Measurements from ENCODE around the gene CHCHD3.

The CHCHD3 gene

DNA sequence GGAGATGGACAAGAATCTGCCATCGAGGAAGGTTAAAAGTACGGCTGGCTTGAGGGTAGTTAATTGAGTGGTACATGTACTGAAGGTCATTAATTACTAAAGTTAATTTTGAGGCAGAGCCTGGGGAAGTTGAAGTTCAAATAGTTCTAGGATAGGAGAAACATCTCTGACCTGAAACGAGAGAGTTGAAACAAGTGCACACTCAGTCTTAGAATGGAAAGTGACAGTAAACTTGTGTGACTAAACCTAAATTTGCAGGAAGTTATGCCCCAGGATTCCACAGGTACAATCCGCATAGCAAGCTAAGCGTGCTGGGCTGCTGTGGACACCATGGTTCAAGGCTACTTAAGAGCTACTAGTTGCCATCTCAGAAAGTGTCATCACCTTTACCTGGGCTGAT, 209.9 kb downstream of the CHCHD3 start:
- TF ChIP-seq SUZ12 (IDR thresholded peaks at IDR 0.05; ENCODE audit: extremely low read depth, insufficient read depth, insufficient read length) = no peak
- no peak for TF ChIP-seq ZNF274 (IDR thresholded peaks at IDR 0.05; ENCODE audit: low read depth, low read length)
- no peak for TF ChIP-seq YY1 (IDR thresholded peaks at IDR 0.05; ENCODE audit: insufficient read depth, insufficient read length)
- Histone ChIP-seq H3K36me3 (ENCODE audit: insufficient read depth, insufficient read length, low read length) (no peaks in the 10 kb centered on the region), H3K9me3 (ENCODE audit: insufficient read depth, low read length) (no peaks in the 10 kb centered on the region), H3K27me3 (ENCODE audit: insufficient read depth, insufficient read length) (no peaks in the 10 kb centered on the region), H3K9ac (ENCODE audit: insufficient read length, low read depth) (no peak overlapping the region), H3K4me3 (ENCODE audit: insufficient read length, low read depth) (no peak overlapping the region), H3K4me1 (ENCODE audit: insufficient read depth, insufficient read length) (no peaks in the 10 kb centered on the region)
- no peak for DNase-seq (ENCODE audit: low read depth, low spot score)

DNA sequence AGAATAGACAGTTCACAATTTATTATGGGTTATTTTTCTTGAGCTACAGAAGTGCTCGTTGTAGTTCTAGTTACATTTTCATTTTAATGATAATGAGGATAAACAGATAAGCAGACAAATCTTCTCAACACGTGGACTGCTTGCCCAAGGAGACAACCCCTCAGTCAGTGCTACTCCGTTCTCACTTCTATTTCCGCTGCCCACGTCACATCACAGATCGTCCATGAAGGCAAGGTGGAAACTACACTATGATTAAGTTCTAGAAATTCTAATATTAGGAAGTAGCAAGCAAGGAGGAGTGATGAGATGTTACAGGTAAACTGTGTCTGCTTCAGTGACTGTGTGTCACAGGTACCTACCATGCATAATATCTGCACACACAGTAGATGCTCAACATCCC, 210.5 kb downstream of the CHCHD3 start:
- TF ChIP-seq ZNF274 (IDR thresholded peaks at IDR 0.05; ENCODE audit: low read depth, low read length) (no peak), YY1 (IDR thresholded peaks at IDR 0.05; ENCODE audit: insufficient read depth, insufficient read length) (no peak), SUZ12 (IDR thresholded peaks at IDR 0.05; ENCODE audit: extremely low read depth, insufficient read depth, insufficient read length) (no peak)
- no peak overlapping the region for H3K4me3 ChIP-seq (ENCODE audit: insufficient read length, low read depth)
- no peaks in the 10 kb centered on the region for H3K9me3 ChIP-seq (ENCODE audit: insufficient read depth, low read length)
- no peaks in the 10 kb centered on the region for H3K36me3 ChIP-seq (ENCODE audit: insufficient read depth, insufficient read length, low read length)
- H3K27me3 ChIP-seq (ENCODE audit: insufficient read depth, insufficient read length) = no peaks in the 10 kb centered on the region
- no peak overlapping the region for H3K9ac ChIP-seq (ENCODE audit: insufficient read length, low read depth)
- no peaks in the 10 kb centered on the region for H3K4me1 ChIP-seq (ENCODE audit: insufficient read depth, insufficient read length)
- DNase-seq (ENCODE audit: low read depth, low spot score) = no peak

DNA sequence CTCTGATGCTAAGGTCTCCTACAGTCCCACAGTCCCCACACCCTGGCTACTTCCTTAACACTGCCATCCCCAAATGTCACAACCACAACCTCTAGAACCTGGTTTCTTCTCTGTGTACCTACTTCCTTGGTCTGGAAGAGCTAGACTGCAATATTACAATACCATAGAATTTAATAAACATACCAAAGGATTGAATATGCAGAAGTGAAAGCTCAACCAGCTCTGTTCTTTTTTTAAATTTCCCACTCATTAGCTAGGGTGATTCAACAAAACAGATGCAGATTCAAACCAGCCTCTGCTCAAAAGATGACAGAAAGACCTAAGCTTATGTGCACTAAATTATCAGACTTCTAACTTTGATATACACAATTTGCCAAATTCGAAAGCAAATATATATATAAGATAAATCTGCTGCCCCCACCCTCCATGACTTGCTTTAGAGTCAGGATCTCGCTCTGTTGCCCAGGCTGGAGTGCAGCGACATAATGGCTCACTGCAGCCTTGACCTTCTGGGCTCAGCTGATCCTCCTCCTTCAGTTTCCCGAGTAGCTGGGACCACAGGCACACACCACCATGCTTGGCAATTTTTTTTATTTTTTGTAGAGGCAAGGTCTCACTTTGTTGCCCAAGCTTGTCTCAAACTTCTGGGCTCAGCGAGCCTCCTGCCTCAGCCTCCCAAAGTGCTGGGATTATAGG, 212.6 kb downstream of the CHCHD3 start:
- Histone ChIP-seq H3K27me3 (ENCODE audit: insufficient read depth, insufficient read length) (no peaks in the 10 kb centered on the region), H3K4me1 (ENCODE audit: insufficient read depth, insufficient read length) (no peaks in the 10 kb centered on the region), H3K36me3 (ENCODE audit: insufficient read depth, insufficient read length, low read length) (no peaks in the 10 kb centered on the region), H3K9me3 (ENCODE audit: insufficient read depth, low read length) (no peaks in the 10 kb centered on the region), H3K9ac (ENCODE audit: insufficient read length, low read depth) (no peak overlapping the region), H3K4me3 (ENCODE audit: insufficient read length, low read depth) (no peak overlapping the region)
- no peak for TF ChIP-seq SUZ12 (IDR thresholded peaks at IDR 0.05; ENCODE audit: extremely low read depth, insufficient read depth, insufficient read length)
- DNase-seq (ENCODE audit: low read depth, low spot score) = no peak

DNA sequence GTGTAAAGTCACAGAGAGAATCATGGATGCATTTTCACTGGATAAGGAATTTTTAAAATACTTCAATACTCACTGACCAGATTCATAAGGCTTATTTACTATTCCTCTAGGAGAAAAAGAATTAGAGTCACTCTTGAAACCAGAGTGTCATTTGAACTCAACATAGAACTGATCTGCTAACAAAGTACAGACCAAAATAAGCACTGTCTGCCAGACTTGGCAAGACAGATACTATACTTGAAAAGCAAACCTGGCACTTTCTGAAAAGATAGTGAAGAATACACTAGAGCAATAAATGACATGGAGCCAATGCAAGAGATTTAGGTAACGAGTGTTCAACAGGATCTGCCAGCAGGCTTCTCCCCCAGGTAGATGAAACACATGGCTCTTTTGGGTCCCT, 215.3 kb downstream of the CHCHD3 start:
- DNase-seq (ENCODE audit: low read depth, low spot score) = no peak
- TF ChIP-seq SUZ12 (IDR thresholded peaks at IDR 0.05; ENCODE audit: extremely low read depth, insufficient read depth, insufficient read length) = no peak
- no peak for TF ChIP-seq ZNF274 (IDR thresholded peaks at IDR 0.05; ENCODE audit: low read depth, low read length)
- TF ChIP-seq YY1 (IDR thresholded peaks at IDR 0.05; ENCODE audit: insufficient read depth, insufficient read length) = no peak
- no peaks in the 10 kb centered on the region for H3K4me1 ChIP-seq (ENCODE audit: insufficient read depth, insufficient read length)
- no peaks in the 10 kb centered on the region for H3K36me3 ChIP-seq (ENCODE audit: insufficient read depth, insufficient read length, low read length)
- no peak overlapping the region for H3K9ac ChIP-seq (ENCODE audit: insufficient read length, low read depth)
- no peaks in the 10 kb centered on the region for H3K27me3 ChIP-seq (ENCODE audit: insufficient read depth, insufficient read length)
- H3K4me3 ChIP-seq (ENCODE audit: insufficient read length, low read depth) = no peak overlapping the region
- peaks cover 13% of the 10 kb centered on the region; the same call in 1 of the 2 replicates for H3K9me3 ChIP-seq (ENCODE audit: insufficient read depth, low read length)

DNA sequence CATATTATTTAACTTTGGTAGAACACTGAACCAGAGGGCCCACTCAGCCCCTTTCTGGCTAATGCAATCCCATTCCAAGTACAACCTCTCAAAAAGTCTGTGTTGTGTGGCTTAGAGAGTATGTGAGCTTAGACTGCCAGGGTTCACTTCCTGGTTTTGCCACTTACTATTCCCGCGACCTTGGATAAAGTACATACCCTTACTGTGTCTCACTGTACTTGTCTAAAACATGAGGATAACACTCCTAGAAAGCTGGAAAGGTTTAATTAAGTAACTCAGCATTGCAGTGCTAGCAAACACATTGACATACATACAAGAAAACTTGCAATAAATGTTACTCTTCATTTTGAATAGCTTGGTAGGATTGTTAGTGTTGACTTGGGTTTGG, 215.8 kb downstream of the CHCHD3 start:
- TF ChIP-seq SUZ12 (IDR thresholded peaks at IDR 0.05; ENCODE audit: extremely low read depth, insufficient read depth, insufficient read length) (no peak), YY1 (IDR thresholded peaks at IDR 0.05; ENCODE audit: insufficient read depth, insufficient read length) (no peak), ZNF274 (IDR thresholded peaks at IDR 0.05; ENCODE audit: low read depth, low read length) (no peak)
- no peak for DNase-seq (ENCODE audit: low read depth, low spot score)

DNA sequence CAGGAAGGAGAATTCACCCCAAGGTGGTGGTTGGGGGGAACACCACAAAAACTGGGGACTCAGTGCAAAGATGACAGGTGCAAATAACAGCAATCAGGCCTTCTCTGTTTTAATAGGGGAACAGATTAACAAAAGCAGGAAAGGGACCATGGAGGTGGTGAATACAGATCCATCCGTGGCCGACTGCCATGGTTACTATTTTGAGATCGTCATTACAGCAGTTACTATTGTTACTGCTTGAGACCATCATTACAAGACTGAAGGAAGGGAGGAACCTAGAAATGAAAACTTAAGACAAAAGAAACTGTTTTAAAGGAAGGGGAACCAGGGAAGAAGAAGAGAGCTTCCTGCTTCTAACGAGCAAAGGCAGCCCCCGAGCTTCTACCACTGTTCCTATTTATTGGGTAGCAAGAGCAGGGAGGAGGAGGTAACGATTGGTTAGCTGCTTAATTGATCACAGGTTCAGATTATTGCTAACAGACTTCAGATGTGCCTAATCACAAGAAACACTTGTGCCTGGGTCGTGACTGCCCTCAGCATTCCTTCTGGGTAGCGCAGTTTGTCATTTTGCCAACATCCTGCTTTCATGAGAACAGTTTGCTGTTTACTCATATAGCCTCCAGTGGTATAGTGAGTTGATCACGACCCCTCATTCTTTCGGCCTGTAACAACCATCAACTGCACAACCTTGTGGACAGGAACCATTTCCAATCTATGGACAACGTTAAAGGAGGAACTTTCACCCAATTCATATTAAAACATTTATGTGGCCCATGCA, 216.3 kb downstream of the CHCHD3 start:
- Histone ChIP-seq H3K4me3 (ENCODE audit: insufficient read length, low read depth) (no peak overlapping the region), H3K27me3 (ENCODE audit: insufficient read depth, insufficient read length) (no peaks in the 10 kb centered on the region), H3K36me3 (ENCODE audit: insufficient read depth, insufficient read length, low read length) (no peaks in the 10 kb centered on the region), H3K9ac (ENCODE audit: insufficient read length, low read depth) (no peak overlapping the region), H3K9me3 (ENCODE audit: insufficient read depth, low read length) (peaks cover 13% of the 10 kb centered on the region; the same call in 1 of the 2 replicates), H3K4me1 (ENCODE audit: insufficient read depth, insufficient read length) (no peaks in the 10 kb centered on the region)
- no peak for TF ChIP-seq YY1 (IDR thresholded peaks at IDR 0.05; ENCODE audit: insufficient read depth, insufficient read length)
- TF ChIP-seq ZNF274 (IDR thresholded peaks at IDR 0.05; ENCODE audit: low read depth, low read length) = no peak
- no peak for TF ChIP-seq SUZ12 (IDR thresholded peaks at IDR 0.05; ENCODE audit: extremely low read depth, insufficient read depth, insufficient read length)
- no peak for DNase-seq (ENCODE audit: low read depth, low spot score)

More for the DNA sequence above, 215.8 kb downstream of the CHCHD3 start:
- Histone ChIP-seq H3K4me3 (ENCODE audit: insufficient read length, low read depth) (no peak overlapping the region), H3K9ac (ENCODE audit: insufficient read length, low read depth) (no peak overlapping the region), H3K27me3 (ENCODE audit: insufficient read depth, insufficient read length) (no peaks in the 10 kb centered on the region), H3K9me3 (ENCODE audit: insufficient read depth, low read length) (peaks cover 13% of the 10 kb centered on the region; the same call in 1 of the 2 replicates), H3K36me3 (ENCODE audit: insufficient read depth, insufficient read length, low read length) (no peaks in the 10 kb centered on the region), H3K4me1 (ENCODE audit: insufficient read depth, insufficient read length) (no peaks in the 10 kb centered on the region)

DNA sequence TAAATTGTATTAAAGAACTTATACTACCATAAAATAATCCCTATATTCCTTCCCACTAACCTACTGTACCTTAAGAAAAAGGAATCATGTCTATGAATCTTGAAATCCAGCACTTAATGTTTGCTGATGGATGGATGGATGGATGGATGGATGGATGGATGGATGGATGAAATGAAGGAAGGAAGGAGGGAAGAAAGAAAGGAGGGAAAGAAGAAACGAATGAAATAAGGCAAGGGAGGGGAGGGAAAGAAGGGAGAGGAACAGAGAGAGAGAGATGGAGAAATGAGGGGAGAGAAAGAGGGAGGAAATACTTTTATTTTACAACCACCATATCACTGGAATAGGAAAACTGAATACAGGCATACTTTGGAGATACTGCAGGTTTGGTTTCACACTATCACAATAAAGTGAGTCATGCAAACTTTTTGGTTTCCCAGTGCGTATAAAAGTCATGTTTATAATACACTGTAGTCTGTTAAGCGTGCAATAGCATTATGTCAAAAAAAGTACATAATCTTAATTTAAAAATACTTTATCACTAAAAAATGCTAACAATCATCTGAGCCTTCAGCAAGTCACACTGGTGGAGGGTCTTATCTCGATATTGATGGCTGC, 219.8 kb downstream of the CHCHD3 start:
- Histone ChIP-seq H3K36me3 (ENCODE audit: insufficient read depth, insufficient read length, low read length) (no peaks in the 10 kb centered on the region), H3K9me3 (ENCODE audit: insufficient read depth, low read length) (peaks cover 13% of the 10 kb centered on the region; the same call in 1 of the 2 replicates), H3K4me1 (ENCODE audit: insufficient read depth, insufficient read length) (no peaks in the 10 kb centered on the region), H3K27me3 (ENCODE audit: insufficient read depth, insufficient read length) (no peaks in the 10 kb centered on the region), H3K9ac (ENCODE audit: insufficient read length, low read depth) (no peak overlapping the region), H3K4me3 (ENCODE audit: insufficient read length, low read depth) (no peak overlapping the region)
- TF ChIP-seq SUZ12 (IDR thresholded peaks at IDR 0.05; ENCODE audit: extremely low read depth, insufficient read depth, insufficient read length) = no peak
- TF ChIP-seq YY1 (IDR thresholded peaks at IDR 0.05; ENCODE audit: insufficient read depth, insufficient read length) = no peak
- no peak for TF ChIP-seq ZNF274 (IDR thresholded peaks at IDR 0.05; ENCODE audit: low read depth, low read length)
- no peak for DNase-seq (ENCODE audit: low read depth, low spot score)

Measured in NT2/D1 (cell line).